HuH-7 (cell line): ENCODE data around the gene AAR2.

Experiments used
- DNase-seq: peaks from one replicate; pipeline ENCODE4 v3.0.0; 2011; ENCODE audit warnings: low spot score

The AAR2 gene

GRCh38 chr20:36279776-36280175 is 43.5 kb downstream of the AAR2 start:
- DNase-seq = no peak

- no peak for DNase-seq
Observed at GRCh38 chr20:36281785-36282380, 45.6 kb downstream of the AAR2 start.

DNA sequence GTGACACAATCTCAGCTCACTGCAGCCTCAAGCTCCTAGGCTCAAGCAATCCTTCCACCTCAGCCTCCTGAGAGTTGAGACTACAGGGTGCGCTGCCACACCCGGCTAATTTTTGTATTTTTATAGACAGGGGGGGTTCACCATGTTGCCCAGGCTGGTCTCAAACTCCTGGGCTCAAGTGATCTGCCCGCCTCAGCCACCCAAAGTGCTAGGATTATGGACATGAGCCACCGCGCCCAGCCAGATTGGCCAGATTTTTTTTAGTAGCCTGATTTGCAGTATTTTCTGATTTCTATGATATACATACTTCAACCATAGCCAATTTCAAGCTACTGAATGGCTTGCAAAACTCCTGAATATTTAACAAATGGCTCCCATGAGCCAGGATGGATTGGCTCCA is 48.5 kb downstream of the AAR2 start:
- DNase-seq = no peak

GRCh38 chr20:36285746-36286447 is 49.6 kb downstream of the AAR2 start:
- no peak for DNase-seq

- no peak for DNase-seq
Observed at GRCh38 chr20:36297656-36298055, 61.4 kb downstream of the AAR2 start.

GRCh38 chr20:36298061-36298460 is 61.8 kb downstream of the AAR2 start:
- DNase-seq = no peak

- DNase-seq = no peak
Observed at GRCh38 chr20:36298795-36299339, 62.6 kb downstream of the AAR2 start.

DNA sequence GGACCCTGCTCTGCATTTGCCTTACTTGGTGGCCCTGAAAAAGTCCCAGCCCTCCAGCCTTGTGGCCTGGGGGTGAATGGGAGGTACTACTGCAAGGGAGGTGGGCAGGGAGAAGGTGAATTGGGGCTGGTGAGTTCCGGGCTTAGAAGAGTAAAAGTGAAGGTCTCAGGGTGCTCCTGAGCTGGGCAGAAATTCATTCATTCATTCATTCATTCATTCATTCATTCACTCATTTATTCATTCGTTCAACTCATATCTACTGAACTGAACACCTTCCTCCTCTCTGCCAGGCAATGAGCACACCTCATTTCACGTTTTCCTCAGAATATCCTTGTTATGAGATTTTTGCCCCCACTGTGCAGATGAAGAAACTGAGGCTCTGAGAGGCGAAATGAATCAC is 63.2 kb downstream of the AAR2 start:
- no peak for DNase-seq

DNA sequence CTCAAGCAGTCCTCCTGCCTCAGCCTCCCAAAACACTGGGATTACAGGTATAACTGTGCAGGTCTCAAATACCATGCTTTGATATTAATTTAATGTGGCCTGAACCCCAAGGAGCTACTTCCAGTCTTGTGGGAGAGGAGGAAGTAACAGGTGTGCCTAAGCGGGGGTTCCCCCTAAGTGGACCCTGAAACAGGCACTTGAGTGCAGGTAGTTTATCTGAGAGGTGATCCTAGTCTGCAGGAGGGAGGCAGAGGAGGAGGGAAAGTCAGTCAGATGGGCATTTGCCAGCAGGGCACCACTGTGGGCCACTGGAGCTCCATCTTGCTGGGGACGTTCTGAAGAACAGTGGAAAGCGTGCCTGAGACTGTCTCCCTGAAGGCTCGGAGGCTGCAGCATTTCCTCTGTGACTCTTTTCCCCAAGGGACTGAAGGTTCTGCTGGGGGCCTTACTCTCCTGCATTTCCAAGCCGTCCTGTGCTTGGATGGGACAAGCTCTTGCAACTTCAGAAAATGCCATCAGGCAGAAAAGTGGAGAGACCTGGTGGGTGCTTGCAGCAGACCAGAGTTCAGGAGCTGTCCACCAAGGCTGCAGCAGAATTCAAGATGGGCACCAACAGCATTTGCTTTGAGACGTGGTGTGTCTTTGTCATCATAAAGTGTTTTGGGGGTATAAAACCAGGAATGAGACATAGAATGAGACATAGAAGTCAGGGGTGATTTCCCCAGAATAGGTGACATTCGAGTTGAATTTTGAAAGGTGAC is 65.3 kb downstream of the AAR2 start:
- DNase-seq = no peak

GRCh38 chr20:36303020-36303595 is 66.8 kb downstream of the AAR2 start:
- no peak for DNase-seq

- DNase-seq = no peak
Observed at GRCh38 chr20:36303831-36304230, 67.6 kb downstream of the AAR2 start.

GRCh38 chr20:36304786-36305495 is 68.7 kb downstream of the AAR2 start:
- no peak for DNase-seq

GRCh38 chr20:36305602-36306551 is 69.6 kb downstream of the AAR2 start, which contains the start of gene DLGAP4:
Gene DLGAP4 (plus strand): TSS chr20:36306339. CDS start chr20:36431718, 125,379 bp downstream.
- no peak for DNase-seq
